Measurements from ENCODE around the gene TPRG1L.
"Not testable (repeated sequence)": the region's sequence is repeated elsewhere in the genome, so short reads cannot be mapped to it uniquely, and the experiment has no call there.

The TPRG1L gene

DNA sequence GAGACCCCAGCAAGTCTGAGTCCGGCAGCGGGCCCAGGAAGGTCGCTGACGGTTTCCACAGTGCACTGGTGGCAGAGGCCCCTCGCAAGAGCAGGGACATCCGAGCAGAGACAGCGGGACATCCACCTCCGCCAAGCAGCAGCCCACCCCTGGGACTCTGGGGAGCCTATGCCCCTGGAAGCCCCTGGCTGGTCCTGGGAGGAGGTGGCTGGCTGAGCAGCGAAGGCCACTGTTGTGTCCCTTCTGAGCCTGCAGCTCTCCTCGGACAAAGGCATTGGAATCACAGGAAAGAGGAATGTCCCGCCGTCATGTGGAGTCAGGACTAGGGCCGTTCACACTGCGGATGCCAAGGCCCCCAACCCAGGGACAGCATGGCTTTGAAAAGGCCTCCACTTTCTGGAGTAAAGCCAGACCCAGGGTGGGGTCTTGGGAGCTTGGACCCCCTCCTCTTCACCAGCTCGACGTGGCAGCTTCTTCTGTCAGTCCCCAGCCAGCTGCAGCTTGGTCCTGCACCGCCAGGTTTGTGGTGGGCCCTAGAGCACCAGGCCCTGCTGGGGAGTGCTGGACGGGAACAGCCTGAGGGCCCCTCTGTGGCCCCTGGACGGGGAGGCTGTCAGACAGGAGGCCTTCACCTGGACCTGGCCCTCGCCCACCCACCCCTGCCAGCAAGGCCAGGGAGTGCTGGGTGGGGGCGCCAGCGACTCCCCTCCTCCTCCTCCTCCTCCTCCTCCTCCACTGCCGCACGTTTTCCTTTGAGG is 14.9 kb upstream of the TPRG1L start:
- no peak for DNase-seq (ENCODE audit: low read depth)

DNA sequence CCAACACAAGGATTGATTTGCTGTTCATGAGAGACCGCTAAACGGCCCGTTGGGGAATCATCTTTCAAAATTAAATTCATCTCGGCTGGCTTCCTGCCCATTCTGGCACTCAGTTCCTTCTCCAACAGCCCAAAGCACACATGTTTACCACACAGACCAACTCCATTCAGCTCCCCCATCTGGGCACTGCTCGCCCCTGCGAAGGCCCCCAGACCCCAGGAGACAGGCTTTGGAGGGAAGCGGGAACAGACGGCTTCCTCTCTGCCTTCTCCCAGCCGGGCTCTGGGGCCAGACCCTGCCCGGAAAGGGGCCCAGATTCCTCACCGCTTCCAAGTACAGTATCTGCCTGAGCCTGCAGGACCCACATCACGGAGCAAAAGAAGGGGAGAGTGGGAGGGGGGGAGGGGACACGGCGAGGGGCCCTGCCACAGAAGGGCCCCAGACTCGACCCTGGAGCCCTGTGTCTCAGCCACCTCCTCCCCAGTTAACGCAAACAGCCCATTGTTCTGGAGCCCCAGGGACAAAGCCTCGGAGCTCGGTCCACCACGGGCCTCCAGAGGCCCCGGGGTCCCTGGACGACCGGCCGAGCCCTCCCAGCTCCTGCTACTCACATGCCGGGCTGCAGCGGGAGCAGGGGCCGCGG is 14.2 kb upstream of the TPRG1L start:
- no peak for DNase-seq (ENCODE audit: low read depth)

DNA sequence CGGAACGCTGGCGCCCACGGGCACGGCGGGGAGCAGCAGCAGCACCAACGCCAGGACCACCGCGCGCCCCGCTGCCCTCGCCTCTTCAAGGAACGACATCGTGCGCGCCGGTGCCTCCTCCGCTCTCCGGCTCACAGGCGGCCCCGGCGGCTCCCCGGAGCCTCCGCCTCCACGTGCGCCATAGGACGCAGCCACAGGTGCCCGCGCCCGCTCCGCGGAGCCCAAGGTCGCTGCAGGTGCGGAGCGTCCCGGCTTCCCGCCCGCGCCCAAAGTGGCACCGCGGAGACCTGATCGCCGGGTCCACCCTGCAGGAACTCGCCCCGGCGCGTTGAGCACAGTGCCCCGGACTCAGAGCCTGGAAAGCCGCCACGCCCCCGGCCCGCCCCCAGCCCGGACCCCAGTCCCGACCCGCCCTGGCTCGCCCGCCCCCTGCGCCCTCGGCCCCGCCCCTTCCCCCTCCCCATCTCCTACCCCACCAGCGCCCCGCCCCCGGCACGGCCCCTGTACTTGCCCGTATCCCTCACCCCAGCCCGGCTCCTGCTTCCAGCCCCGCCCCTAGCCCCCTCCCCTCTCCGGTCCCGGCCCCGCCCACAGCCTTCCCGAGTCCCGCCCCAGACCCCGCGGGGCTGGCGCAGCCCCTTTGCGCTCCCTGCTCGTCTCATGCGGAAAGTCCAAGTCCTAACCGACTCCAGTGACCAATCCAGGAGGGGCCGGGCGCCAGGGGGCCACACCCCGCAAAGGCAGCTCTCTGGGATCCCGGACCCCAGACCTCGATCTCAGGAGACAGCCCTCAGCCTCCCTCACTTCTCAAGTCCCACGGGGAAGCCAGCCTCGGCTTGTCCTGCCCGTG is 13.4 kb upstream of the TPRG1L start, which contains the start of gene MEGF6:
MEGF6 (minus strand) TSS at position 339 of the 850 bp plus-strand sequence; CDS start at position 99, 240 bp downstream.
- DNase-seq (ENCODE audit: low read depth): no peak

DNA sequence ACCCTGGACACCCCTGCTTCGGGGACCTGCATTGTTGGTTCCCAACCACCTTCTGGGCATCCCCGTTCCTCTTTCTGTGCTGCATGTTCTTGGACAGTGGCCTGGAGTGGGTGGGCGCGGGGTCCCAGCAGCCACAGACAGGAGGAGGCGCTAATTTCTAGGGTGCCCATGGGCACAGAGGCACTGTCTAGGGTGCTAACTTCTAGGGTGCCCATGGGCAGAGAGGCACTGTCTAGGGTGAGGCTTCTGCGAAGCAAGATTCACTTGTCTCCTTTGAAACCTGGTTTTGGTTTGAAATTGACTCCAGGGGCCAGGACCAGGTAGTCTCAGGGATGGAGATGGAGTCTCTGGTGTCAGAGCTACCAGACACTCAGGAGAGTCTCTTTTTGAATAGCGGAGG is 12.7 kb upstream of the TPRG1L start:
- no peak for DNase-seq (ENCODE audit: low read depth)

DNA sequence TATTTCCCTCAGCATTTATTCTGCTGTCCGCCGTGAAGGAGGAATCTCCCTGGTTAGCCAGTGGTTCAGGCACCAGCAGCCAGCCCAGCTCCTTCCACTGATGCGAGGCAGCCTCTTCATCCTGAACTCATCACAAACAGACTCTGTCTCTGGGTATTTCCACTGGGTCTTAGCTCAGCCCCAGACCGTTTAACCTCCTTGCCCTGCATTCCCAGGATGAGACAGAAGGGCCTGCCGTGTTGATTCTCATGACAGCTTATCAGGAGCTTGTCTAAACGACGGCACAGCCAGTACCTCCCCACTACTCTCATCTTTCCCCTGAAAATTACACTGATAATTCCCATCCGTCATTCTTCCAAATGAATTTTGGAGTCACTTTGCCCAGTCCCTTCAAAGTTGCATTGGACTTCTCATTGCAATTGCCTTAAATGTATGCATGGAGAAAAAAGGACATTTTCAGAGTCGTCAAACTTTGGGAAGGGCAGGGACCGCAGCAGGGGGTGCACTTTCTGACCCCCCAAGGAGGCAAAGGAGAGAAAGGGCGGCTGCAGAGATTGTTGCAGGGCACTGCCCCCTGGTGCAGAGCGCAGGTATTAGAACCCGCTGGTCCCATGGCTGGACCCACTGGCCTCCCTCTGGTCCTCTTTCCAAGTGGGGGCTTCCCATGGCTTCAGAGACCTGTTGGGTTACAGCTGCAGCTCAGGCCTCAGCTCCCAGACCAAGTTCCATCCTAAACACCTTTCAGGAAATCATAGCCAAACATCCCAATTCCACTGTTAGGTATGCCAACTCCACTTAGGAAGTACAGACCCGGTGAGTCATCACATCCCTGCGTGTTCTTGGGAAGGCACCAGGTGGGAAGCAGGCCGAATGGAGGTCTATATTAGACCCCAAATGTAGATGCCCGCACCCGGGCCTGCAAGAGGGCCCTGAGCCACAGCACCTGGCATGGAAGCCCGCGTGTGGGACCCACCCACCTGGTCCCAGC is 9.8 kb upstream of the TPRG1L start:
- DNase-seq (ENCODE audit: low read depth): no peak

DNA sequence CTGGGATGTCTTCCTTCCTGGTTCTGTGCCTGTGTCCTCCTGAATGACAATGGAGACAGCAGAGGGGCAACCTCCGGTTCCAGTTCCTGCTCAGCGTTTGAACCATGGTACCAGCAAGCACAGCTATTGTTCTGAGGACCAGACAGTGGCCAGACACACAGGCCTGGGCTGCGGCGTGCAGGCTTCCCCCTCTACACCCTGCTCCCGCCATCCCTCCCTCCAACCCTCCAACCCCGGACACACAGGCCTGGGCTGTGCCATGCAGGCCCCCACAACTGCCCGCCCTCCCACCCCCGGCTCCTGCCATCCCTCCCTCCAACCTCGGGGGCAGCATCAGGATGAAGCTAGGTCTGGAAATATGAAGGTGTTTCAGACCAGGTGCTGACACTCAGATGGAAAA is 8.0 kb upstream of the TPRG1L start:
- no peak for DNase-seq (ENCODE audit: low read depth)

DNA sequence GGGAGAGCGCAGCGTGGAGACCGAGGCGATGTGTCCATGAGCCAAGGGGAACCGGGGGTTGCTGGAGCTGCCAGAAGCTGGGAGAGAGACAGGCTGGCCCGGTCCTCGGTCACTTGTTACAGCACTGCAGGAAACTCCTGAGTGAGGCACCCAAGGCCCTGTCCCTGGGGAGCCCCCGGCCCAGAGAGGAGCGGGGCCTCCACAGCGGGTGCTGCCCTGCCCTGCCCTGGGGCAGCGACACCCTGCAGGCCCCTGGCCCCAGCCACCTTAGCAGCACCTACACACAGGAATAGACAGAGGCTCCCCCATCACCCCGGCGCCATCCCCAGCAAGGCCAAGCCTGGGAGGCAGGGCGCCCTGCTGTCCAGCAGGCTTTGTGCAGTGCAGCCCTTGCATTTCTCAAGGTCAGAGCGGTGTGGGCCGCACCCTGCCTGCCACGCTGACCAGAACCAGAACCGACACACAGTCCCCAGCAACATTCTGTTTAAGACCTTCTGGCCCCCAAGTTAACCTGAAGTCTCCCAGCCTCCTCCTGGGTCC is 6.9 kb upstream of the TPRG1L start:
- no peak for DNase-seq (ENCODE audit: low read depth)

DNA sequence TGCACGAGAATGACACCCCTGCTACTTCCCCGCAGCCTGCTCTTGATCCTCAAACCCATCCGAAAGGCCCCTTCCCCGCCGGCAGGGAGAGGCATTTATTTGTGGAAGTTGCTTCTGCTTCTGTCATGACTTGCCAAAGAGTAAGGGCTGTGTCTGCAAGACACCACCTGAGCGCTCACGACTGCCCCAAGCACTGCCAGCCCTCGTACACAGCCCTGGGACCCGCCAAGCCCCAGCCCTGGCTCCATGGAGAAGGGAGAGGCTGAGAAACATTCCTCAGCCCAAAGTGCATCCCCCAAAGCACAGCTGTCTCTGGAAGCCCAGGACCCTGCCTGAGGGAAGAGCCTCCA is 6.3 kb upstream of the TPRG1L start:
- DNase-seq (ENCODE audit: low read depth): no peak

DNA sequence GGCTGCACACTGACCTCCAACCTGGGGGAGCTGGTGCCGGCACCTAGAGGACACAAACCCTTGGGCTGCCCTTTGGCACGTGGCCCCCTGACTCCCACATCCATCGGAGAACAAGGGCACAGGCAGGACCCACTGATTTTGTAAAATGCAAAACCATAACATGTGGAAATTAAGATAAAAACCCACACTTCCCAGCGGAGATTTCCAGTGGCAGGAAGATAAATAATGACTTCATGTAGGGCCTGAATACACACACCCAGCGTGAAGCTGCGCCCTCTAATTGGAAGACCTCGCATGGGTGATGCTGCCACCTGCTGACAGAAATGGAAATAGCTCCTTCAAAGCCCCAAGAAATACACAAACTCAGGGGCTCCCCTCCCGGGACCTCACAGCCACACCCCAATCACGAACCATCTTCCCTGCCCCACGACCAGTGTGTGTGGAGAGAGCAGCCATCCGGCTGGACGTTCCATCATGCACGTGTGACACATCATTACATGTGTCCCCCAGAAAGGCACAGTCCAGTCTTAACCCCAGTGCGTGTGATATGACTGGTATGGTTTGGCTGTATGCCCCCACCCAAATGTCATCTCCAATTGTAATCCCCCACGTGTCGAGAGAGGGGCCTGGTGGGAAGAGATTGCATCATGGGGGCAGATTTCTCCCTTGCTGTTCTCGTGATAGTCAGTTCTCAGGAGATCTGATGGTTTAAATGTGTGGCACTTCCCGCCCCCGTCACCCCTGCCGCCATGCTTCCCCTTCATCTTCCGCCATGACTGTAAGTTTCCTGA is 5.7 kb upstream of the TPRG1L start:
- DNase-seq (ENCODE audit: low read depth): peak; percentile 77

DNA sequence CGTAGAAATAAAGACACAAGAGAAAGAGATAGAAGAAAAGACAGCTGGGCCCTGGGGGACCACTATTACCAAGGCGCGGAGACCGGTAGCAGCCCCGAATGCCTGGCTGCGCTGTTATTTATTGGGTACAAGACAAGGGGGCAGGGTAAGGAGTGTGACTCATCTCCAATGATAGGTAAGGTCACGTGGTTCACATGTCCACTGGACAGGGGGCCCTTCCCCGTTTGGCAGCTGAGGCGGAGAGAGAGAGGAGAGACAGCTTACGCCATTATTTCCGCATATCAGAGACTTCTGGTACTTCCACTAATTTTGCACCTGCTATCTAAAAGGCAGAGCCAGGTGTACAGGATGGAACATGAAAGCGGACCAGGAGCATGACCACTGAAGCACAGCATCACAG is 4.1 kb upstream of the TPRG1L start:
- no peak for DNase-seq (ENCODE audit: low read depth)

DNA sequence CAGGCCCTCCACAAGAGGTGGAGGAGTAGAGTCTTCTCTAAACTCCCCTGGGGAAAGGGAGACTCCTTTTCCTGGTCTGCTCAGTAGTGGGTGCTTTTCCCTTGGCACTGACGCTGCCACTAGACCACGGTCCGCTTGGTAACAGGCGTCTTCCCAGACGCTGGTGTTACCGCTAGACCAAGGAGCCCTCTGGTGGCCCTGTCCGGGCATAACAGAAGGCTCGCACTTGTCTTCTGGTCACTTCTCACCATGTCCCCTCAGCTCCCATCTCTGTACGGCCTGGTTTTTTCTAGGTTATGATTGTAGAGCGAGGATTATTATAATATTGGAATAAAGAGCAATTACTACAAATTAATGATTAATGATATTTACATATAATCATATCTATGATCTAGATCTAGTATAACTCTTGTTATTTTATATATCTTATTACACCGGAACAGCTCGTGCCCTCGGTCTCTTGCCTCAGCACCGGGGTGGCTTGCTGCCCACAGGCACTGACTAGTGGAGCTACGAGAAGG is 3.6 kb upstream of the TPRG1L start:
- not testable (repeated sequence) for DNase-seq (ENCODE audit: low read depth)

DNA sequence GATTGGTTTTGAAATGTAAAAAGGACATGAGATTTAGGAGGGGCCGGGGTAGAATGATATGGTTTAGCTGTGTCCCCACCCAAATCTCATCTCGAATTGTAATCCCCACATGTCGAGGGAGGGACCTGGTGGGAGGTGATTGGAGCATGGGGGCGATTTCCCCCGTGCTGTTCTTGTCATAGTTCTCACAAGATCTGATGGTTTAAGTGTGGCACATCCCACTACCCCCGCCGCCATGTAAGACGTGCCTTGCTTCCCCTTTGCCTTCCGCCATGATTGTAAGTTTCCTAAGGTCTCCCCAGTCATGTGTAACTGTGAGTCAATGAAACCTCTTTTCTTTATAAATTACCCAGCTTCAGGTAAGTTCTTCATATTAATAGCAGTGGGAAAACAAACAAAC is 2.7 kb upstream of the TPRG1L start:
- not testable (repeated sequence) for DNase-seq (ENCODE audit: low read depth)

DNA sequence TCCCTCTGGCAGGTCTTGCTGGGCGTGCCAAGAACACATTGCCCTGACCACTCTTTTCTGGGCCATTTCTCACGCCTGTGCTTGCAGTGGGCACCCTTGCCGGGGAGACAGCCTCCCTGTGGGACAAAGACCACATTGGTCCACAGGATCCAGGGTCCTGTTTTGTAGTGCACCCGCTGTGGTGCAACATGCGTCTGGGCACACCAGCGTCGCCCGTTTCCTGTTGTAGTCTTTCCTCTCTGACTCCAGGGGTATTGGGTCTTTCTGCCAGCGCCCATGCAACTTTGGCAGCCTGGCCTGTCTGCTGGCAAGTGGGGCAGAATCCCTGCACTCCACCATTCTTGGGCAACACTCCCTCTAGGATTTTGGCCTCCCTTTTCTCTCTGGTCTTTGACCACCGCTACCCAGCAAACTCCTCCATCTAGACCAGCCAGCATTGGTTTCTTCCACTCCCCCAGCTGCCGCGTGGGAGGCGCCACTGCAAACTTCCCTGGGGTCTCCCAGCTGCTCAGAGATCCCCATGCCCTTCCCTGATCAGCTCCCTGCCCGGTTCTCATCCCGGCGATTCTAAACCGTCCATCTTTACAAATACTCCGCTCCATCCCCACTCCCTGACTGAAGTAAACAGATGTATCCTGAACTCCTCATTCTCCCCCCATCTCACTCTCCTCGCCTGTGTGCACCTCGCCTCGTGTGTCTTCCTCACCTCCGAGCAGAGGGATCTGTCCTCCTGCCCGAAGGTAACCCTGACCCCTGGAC is 1.2 kb upstream of the TPRG1L start:
- DNase-seq (ENCODE audit: low read depth): no peak

DNA sequence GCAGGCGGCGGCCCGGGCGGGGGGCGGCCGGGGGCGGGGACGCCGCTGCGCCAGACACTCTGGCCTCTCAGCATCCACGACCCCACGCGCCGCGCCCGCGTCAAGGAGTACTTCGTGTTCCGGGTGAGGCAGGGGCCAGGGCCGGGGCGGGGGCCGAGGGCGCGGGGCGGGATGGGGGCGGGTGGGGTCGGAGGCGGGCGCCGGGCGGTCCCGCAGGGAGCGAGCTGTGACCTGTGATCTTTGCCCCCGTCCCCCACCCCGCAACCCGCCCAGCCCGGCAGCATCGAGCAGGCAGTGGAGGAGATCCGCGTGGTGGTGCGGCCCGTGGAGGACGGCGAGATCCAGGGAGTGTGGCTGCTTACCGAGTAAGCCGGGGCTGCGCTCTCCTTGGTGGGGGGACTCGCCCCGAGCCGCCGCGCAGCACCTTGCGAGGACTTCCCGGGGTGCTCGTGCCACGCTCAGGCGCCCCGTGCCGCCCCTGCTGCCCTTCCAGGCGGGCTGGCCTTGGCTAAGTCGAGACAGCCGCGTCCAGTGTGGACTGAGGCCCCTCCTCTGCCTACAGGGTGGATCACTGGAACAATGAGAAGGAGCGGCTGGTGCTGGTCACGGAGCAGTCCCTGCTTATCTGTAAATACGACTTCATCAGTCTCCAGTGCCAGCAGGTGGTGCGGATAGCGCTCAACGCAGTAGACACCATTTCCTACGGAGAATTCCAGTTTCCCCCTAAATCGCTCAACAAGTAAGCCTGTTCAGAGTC is 514 bp downstream of the TPRG1L start:
- no peak for DNase-seq (ENCODE audit: low read depth)

DNA sequence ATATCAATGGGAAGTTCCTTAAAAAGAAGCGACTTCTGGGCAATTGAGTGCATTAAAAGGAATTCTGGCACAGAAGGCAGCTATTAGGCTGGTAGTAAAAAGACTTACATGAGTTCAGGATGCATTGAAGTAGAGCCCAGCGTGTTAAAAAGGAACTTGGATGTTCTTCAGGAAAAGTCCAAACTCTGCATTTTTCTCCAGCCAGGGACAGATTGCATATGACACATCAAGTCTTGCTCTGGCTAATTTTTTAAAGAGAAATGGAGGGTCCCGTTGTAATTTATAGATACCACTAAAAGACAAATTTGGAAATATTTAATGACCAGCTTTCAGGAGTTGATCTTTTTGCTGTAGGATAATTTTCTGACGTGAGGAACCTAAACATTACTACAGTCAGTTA is 1.2 kb downstream of the TPRG1L start:
- no peak for DNase-seq (ENCODE audit: low read depth)

DNA sequence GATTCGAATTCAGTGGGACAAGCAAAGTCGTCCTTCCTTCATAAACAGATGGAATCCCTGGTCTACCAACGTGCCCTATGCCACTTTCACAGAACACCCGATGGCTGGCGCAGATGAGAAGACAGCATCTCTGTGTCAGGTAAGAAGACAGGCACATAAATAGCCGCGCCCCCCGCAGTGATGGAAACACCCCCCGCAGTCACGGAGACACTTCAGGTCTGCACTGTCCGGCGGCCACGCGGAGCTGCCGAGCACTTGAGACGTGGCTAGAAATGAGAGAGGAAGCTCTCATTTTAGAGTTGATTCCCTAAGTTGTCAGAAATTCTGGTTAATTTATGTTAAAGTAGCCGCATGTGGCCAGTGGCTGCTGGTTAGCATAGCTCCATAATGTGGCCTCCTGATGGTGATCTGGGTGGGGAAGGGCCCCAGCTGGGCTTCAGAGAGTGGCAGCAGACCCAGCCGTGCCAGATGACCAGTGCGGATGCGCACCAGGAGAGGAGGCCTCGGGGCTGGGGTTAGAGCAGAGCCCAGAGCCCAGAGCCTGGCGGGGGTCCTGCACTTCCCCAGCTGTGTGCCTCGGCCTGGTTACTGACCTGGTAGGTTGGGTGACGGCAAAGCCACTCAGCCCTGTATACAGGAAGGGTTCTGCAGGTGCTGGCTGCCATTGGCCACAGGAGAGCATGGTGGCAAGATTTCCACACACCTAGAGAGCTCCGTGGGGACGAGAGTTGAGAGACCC is 2.9 kb downstream of the TPRG1L start:
- DNase-seq (ENCODE audit: low read depth): no peak

DNA sequence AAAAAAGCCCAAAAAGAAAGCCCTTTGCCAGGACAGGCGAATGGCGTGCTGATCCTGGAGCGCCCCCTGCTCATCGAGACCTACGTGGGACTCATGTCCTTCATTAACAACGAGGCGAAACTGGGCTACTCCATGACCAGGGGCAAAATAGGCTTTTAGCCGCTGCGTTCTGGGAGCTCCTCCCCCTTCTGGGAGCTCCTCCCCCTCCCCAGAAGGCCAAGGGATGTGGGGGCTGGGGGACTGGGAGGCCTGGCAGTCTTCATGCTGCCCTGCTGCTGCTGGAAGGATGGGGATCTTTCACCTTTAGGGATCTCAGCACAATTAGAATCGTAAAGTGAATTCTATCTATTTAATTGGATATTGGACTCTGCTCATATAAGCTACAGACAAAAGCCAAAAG is 3.6 kb downstream of the TPRG1L start:
- no peak for DNase-seq (ENCODE audit: low read depth)

DNA sequence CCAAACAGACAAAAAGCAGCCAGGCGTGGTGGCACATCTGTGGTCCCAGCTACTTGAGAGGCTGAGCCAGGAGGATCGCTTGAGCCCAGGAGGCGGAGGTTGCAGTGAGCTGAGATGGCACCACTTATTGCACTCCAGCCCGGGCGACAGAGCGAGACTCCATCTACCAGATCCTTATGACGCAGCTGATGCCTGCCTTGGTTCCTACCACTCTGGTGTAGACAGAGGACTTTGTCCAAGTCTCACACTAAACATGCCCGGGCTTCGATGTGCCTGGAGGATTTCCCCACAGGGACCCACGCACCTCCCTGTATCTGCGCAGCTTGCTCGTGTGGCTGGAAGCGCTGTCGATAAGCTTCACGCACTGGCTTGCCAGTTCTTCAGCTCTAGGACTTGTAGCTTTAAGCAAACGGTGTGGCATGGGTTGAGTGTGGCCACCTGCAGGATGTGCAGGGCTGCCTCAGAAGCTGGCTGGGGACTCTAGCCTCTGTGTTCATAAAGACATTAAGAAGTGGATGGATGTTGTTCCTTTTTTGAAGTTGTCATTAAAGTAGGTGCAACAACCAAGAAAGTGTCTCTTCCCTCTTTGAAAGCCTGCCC is 4.8 kb downstream of the TPRG1L start:
- no peak for DNase-seq (ENCODE audit: low read depth)

Data from CMK (cell line).